ENCODE results near the gene ANTKMT.

DNA sequence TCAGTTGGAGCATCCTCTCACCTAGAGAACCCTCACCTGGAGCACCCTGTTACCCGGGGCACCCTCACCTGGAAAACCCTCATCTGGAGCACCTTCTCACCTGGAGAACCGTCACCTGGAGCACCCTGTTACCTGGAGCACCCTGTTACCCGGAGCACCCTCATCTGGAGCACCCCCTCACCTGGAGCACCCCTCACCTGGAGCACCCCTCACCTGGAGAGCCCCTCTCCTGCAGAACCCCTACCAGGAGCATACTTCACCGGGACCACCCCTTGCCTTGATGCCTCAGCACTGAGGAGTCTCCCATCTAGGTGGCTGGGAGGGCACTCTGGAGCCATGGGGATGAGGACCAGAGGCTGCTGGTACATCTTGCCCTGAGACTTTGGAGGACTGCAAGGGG, 12.0 kb upstream of the ANTKMT start:
- TF ChIP-seq REST (IDR thresholded peaks at IDR 0.05; ENCODE audit: low read depth), result no peak
- TF ChIP-seq, protein P1, sequence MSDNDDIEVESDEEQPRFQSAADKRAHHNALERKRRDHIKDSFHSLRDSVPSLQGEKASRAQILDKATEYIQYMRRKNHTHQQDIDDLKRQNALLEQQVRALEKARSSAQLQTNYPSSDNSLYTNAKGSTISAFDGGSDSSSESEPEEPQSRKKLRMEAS (IDR thresholded peaks at IDR 0.05), result no peak
- no peak for TF ChIP-seq CREB1 (IDR thresholded peaks at IDR 0.05; ENCODE audit: low read depth)
- no peak for TF ChIP-seq YY1 (IDR thresholded peaks at IDR 0.05; ENCODE audit: low read depth)
- no peak for TF ChIP-seq EP300 (IDR thresholded peaks at IDR 0.05; ENCODE audit: borderline replicate concordance)
- TF ChIP-seq TCF12 (IDR thresholded peaks at IDR 0.05; ENCODE audit: low read depth), result no peak
- no peak for TF ChIP-seq RAD21 (IDR thresholded peaks at IDR 0.05; ENCODE audit: low read depth)
- TF ChIP-seq CEBPB (IDR thresholded peaks at IDR 0.05), result no peak
- TF ChIP-seq USF1 (IDR thresholded peaks at IDR 0.05), result no peak
- TF ChIP-seq TEAD4 (IDR thresholded peaks at IDR 0.05), result no peak
- TF ChIP-seq FOXM1 (IDR thresholded peaks at IDR 0.05; ENCODE audit: borderline replicate concordance, low read depth), result no peak
- TF ChIP-seq NFIC (IDR thresholded peaks at IDR 0.05), result no peak
